Stimulated activated CD4-positive, alpha-beta T cell treated with anti-CD3 and anti-CD28 coated beads, Interleukin-4, amount 100 ng/mL, for 24 hours (primary cell): ENCODE results near the gene L2HGDH.

Source experiments
- DNase-seq: peaks from one replicate; pipeline ENCODE4 v3.0.0-alpha.2; 2020

Gene L2HGDH

GRCh38 chr14:50225974-50226297 lies 86.1 kb downstream of the L2HGDH start:
- no peak for DNase-seq

DNA sequence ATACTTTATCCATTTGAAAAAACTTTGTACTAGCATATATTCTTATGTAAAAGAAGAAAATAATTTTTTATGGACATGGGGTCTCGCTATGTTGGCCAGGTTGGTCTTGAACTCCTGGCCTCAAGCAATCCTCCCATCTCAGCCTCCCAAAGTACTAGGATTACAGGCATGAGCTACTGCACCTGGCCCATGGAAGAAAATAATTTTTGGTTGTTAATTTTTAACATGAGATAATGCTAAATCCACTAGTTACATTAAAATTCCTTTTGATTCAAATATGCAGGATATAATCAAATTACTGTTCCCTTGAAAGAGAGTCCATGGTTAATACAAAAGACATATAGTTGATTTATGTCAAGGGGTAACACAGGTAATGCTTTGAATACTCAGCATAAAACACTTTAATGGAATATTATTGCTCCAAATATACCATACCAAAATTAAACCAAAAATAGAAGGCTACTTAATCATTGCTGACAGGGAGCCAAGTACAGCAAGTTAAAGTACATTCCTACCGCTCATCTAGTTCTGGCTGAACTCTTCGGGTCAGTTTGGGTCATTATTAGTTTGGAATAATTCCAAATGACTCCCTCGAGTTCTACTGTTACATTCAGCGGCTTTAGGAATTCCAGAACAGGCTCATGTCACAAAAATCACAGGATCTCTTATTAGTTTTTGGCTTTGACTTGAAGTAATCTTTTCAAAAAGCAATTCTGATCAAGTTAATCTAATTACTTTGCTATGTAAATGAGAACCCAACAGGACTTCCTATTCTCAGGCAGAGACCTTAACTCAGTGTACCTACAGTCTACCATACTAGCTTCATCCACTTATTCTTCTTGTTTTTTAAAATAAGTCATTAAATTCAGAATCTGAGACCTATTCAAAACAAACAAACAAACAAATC lies 86.7 kb downstream of the L2HGDH start:
- DNase-seq, result no peak

GRCh38 chr14:50222055-50222613 lies 89.9 kb downstream of the L2HGDH start:
- no peak for DNase-seq

DNA sequence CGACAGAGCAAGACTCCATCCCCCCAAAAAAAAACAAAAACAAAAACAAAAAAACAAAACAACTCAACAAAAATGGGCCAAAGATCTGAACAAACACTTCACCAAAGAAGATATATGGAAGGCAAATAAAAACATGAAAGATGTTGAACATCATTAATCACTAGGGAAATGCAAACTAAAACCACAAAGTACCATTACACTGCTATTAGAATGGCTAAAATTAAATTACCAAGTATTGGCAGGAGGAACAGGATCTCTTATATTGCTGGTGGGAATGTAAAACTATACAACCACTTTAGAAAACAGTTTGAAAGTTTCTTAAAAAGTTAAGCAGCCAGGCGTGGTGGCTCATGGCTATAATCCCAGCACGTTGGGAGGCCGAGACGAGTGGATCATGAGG lies 93.5 kb downstream of the L2HGDH start:
- DNase-seq, result no peak

- DNase-seq, result no peak
Observed at GRCh38 chr14:50215416-50215815, 96.6 kb downstream of the L2HGDH start.

DNA sequence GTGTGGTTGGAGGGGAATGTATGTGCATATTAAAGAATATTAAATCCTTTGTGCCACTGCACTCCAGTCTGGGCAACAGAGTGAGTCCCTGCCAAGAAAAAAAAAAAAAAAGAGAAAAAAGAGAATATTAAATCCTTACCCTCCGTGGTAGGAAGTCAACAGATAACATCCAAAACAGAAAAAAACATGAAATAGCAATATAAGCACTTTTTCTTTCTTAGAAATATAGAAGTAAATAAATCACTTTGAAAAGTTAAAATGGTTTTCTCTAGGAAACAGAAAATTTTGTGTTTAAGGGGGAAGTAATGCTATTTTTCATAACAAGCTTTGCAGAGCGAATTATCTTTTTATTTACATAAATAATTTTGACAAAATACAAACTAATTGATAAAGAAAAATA lies 98.2 kb downstream of the L2HGDH start:
- no peak for DNase-seq

GRCh38 chr14:50212726-50213125 lies 99.3 kb downstream of the L2HGDH start:
- DNase-seq, result no peak

DNA sequence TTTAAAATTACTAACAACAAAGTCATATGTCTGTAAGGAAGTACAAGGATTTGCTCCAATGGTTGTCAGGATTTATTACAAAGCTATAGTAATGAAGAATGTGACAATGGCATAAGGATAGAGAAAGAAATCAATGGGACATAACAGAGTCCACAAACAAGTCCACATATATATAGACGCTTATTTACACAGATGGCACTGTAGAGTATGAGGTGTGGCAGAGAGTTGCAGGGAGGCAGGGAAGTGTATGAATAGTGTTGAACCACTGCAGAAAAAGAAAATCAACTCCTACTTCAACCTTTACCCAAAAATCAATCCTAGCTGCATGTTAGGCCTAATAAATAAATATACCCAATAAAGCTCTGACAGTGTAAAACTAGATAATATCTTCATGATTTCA lies 102.0 kb downstream of the L2HGDH start:
- no peak for DNase-seq

DNA sequence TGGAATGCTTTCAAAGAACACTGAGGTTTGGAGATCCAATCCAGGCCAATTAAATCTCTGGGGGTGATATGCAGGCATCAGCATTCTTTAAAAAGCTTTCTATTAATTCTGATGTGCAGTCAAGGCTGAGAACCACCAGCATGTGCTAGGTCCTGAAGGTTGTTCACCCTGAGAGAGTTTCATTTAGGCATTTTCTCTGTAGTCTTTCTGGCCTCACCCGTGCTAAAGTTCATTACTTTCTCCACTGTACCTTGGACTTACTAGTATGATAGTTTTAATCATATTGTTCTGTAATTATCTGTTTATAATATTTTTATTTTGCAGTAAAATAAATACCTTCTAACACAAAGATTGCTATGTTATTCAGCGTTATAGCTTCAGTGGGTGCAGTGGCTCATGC lies 113.5 kb downstream of the L2HGDH start:
- no peak for DNase-seq

GRCh38 chr14:50191499-50191898 lies 120.5 kb downstream of the L2HGDH start:
- DNase-seq, result no peak
